ENCODE data around the gene RHOT2. TPM values are rescaled to one million over a fixed set of nuclear protein-coding genes. Genes with fewer than 3 reads are reported as not detected.
A peak's percentile ranks its signal among the peaks of the same experiment; 100 is the strongest.

RHOT2 gene
- total RNA-seq, result 100 to 1,000 TPM; 128 to 150 TPM

- Mint-ChIP-seq H3K27me3 (no peaks in the 10 kb centered on the region), H3K9me3 (no peaks in the 10 kb centered on the region), H3K27ac (peak within 1 kb of the TSS; percentile 89), H3K36me3 (ENCODE audit: low read depth) (peaks cover 4% of the 10 kb centered on the region), H3K4me3 (peak within 1 kb of the TSS; percentile 80), H3K4me1 (peaks cover 6% of the 10 kb centered on the region)
- ChIA-PET CTCF (interaction anchor here (0.6 to 2.9 kb wide), 13 partner anchors 9 to 35 kb away, joined by 3 to 13 read pairs (median 4); partner anchors contain the start of genes STUB1, WDR24 and WDR90), POLR2A (interaction anchor here (0.6 kb wide), 1 partner anchor 12 kb away, joined by 3 read pairs; the partner anchor contains the start of gene STUB1)
- DNase-seq, result peak; percentile 93
Measured at GRCh38 chr16:667780-668518, at the start of gene RHOT2. TSS of gene RHOT2 (plus strand) at chr16:668132. CDS start at chr16:668200, 68 bp downstream.

- H3K27ac Mint-ChIP-seq, result no peak overlapping the region
- no peaks in the 10 kb centered on the region for H3K4me1 Mint-ChIP-seq
- no peak for DNase-seq
- no peaks in the 10 kb centered on the region for H3K9me3 Mint-ChIP-seq
- no peaks in the 10 kb centered on the region for H3K27me3 Mint-ChIP-seq
- no peaks in the 10 kb centered on the region for H3K36me3 Mint-ChIP-seq (ENCODE audit: low read depth)
- CTCF ChIA-PET, result no interaction called here
- H3K4me3 Mint-ChIP-seq, result no peak overlapping the region
- POLR2A ChIA-PET, result no interaction called here
Measured at GRCh38 chr16:619476-620100, 48.3 kb upstream of the RHOT2 start.

- H3K9me3 Mint-ChIP-seq, result no peaks in the 10 kb centered on the region
- no peak overlapping the region for H3K4me3 Mint-ChIP-seq
- ChIA-PET CTCF (no interaction called here), POLR2A (no interaction called here)
- H3K27me3 Mint-ChIP-seq, result no peaks in the 10 kb centered on the region
- no peak overlapping the region for H3K27ac Mint-ChIP-seq
- no peaks in the 10 kb centered on the region for H3K36me3 Mint-ChIP-seq (ENCODE audit: low read depth)
- no peaks in the 10 kb centered on the region for H3K4me1 Mint-ChIP-seq
- no peak for DNase-seq
Measured at GRCh38 chr16:620700-621525, 47.0 kb upstream of the RHOT2 start.

GRCh38 chr16:621526-622105 lies 46.3 kb upstream of the RHOT2 start:
- no peak for DNase-seq
- CTCF ChIA-PET, result no interaction called here
- Mint-ChIP-seq H3K27ac (no peak overlapping the region), H3K27me3 (no peaks in the 10 kb centered on the region), H3K4me3 (no peak overlapping the region), H3K36me3 (ENCODE audit: low read depth) (no peaks in the 10 kb centered on the region), H3K9me3 (no peaks in the 10 kb centered on the region), H3K4me1 (no peaks in the 10 kb centered on the region)
- POLR2A ChIA-PET, result no interaction called here

GRCh38 chr16:622920-623280 lies 45.0 kb upstream of the RHOT2 start:
- no peaks in the 10 kb centered on the region for H3K27me3 Mint-ChIP-seq
- ChIA-PET CTCF (interaction anchor here (0.6 kb wide), 1 partner anchor 1310 kb away, joined by 3 read pairs; no protein-coding TSS in a partner anchor), POLR2A (no interaction called here)
- DNase-seq, result no peak
- no peaks in the 10 kb centered on the region for H3K36me3 Mint-ChIP-seq (ENCODE audit: low read depth)
- H3K4me3 Mint-ChIP-seq, result no peak overlapping the region
- no peak overlapping the region for H3K27ac Mint-ChIP-seq
- H3K9me3 Mint-ChIP-seq, result no peaks in the 10 kb centered on the region
- H3K4me1 Mint-ChIP-seq, result no peaks in the 10 kb centered on the region

GRCh38 chr16:624526-625070 lies 43.3 kb upstream of the RHOT2 start:
- no peaks in the 10 kb centered on the region for H3K36me3 Mint-ChIP-seq (ENCODE audit: low read depth)
- H3K9me3 Mint-ChIP-seq, result no peaks in the 10 kb centered on the region
- H3K27ac Mint-ChIP-seq, result no peak overlapping the region
- no peaks in the 10 kb centered on the region for H3K4me1 Mint-ChIP-seq
- DNase-seq, result no peak
- H3K27me3 Mint-ChIP-seq, result no peaks in the 10 kb centered on the region
- ChIA-PET CTCF (no interaction called here), POLR2A (no interaction called here)
- no peak overlapping the region for H3K4me3 Mint-ChIP-seq

- no peak for DNase-seq
- no peaks in the 10 kb centered on the region for H3K4me1 Mint-ChIP-seq
- H3K4me3 Mint-ChIP-seq, result no peak overlapping the region
- H3K27me3 Mint-ChIP-seq, result no peaks in the 10 kb centered on the region
- H3K36me3 Mint-ChIP-seq (ENCODE audit: low read depth), result no peaks in the 10 kb centered on the region
- ChIA-PET POLR2A (no interaction called here), CTCF (interaction anchor here (1.7 kb wide), 1 partner anchor 11 kb away, joined by 4 read pairs; the partner anchor contains the start of gene METTL26)
- H3K27ac Mint-ChIP-seq, result no peak overlapping the region
- no peaks in the 10 kb centered on the region for H3K9me3 Mint-ChIP-seq
Measured at GRCh38 chr16:625117-625976, 42.6 kb upstream of the RHOT2 start.

GRCh38 chr16:625977-626765 lies 41.8 kb upstream of the RHOT2 start:
- no peak overlapping the region for H3K4me3 Mint-ChIP-seq
- H3K9me3 Mint-ChIP-seq, result no peaks in the 10 kb centered on the region
- no peak overlapping the region for H3K27ac Mint-ChIP-seq
- ChIA-PET CTCF (interaction anchor here (1.7 kb wide), 1 partner anchor 10 kb away, joined by 4 read pairs; the partner anchor contains the start of gene METTL26), POLR2A (no interaction called here)
- H3K27me3 Mint-ChIP-seq, result no peaks in the 10 kb centered on the region
- no peak for DNase-seq
- H3K4me1 Mint-ChIP-seq, result no peaks in the 10 kb centered on the region
- no peaks in the 10 kb centered on the region for H3K36me3 Mint-ChIP-seq (ENCODE audit: low read depth)

- H3K27me3 Mint-ChIP-seq, result no peaks in the 10 kb centered on the region
- H3K9me3 Mint-ChIP-seq, result no peaks in the 10 kb centered on the region
- no peak for DNase-seq
- no peaks in the 10 kb centered on the region for H3K36me3 Mint-ChIP-seq (ENCODE audit: low read depth)
- CTCF ChIA-PET, result interaction anchor here (1.7 kb wide), 1 partner anchor 10 kb away, joined by 4 read pairs; the partner anchor contains the start of gene METTL26
- POLR2A ChIA-PET, result no interaction called here
- H3K4me3 Mint-ChIP-seq, result no peak overlapping the region
- no peak overlapping the region for H3K27ac Mint-ChIP-seq
- H3K4me1 Mint-ChIP-seq, result no peaks in the 10 kb centered on the region
Measured at GRCh38 chr16:626787-627453, 41.0 kb upstream of the RHOT2 start.

- H3K4me3 Mint-ChIP-seq, result no peak overlapping the region
- H3K9me3 Mint-ChIP-seq, result no peaks in the 10 kb centered on the region
- DNase-seq, result no peak
- H3K27ac Mint-ChIP-seq, result no peak overlapping the region
- H3K4me1 Mint-ChIP-seq, result no peaks in the 10 kb centered on the region
- CTCF ChIA-PET, result interaction anchor here (1.7 kb wide), 1 partner anchor 9 kb away, joined by 4 read pairs; the partner anchor contains the start of gene METTL26
- H3K36me3 Mint-ChIP-seq (ENCODE audit: low read depth), result no peaks in the 10 kb centered on the region
- POLR2A ChIA-PET, result no interaction called here
- H3K27me3 Mint-ChIP-seq, result no peaks in the 10 kb centered on the region
Measured at GRCh38 chr16:627454-628239, 40.3 kb upstream of the RHOT2 start.
